ENCODE data around the gene CTAGE8.
"Not testable (repeated sequence)": the region's sequence is repeated elsewhere in the genome, so short reads cannot be mapped to it uniquely, and the experiment has no call there.

CTAGE8 gene, protein sequence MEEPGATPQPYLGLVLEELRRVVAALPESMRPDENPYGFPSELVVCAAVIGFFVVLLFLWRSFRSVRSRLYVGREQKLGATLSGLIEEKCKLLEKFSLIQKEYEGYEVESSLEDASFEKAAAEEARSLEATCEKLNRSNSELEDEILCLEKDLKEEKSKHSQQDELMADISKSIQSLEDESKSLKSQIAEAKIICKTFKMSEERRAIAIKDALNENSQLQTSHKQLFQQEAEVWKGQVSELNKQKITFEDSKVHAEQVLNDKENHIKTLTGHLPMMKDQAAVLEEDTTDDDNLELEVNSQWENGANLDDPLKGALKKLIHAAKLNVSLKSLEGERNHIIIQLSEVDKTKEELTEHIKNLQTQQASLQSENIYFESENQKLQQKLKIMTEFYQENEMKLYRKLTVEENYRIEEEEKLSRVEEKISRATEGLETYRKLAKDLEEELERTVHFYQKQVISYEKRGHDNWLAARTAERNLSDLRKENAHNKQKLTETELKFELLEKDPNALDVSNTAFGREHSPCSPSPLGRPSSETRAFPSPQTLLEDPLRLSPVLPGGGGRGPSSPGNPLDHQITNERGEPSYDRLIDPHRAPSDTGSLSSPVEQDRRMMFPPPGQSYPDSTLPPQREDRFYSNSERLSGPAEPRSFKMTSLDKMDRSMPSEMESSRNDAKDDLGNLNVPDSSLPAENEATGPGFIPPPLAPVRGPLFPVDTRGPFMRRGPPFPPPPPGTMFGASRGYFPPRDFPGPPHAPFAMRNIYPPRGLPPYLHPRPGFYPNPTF

GRCh38 chr7:144269188-144269587 lies at the start of gene CTAGE8:
Gene CTAGE8 (minus strand): TSS chr7:144269288. CDS start chr7:144269250, 38 bp downstream.
- H3K27ac ChIP-seq; DNase-seq; H3K4me3 ChIP-seq (ENCODE audit: low read depth, low read length); in situ Hi-C loops (cut with HindIII; ENCODE audit: low pct_ligation_motif_present, low sequenced_read_pairs); H3K36me3 ChIP-seq (replicated peaks); H3K27me3 ChIP-seq (replicated peaks): not testable (repeated sequence)

DNA sequence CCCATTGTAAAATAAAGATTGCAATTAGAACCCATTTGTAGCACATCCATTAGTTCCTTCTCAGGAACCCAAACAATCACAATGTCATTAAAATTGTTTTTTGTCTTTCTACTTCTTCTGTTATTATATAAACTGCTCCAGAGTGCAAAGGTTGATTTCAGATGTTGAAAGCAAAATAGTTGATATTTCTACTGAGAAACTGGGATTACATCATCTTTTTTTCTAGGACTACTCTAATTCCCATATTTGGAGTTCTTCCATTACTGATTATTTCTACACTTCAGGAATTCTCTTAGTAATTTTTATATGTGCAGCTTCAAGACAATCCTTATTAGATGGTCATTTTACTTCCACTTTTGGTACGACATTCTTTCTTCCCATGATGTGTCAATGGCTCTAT lies 48.4 kb upstream of the CTAGE8 start:
- in situ Hi-C loops (cut with HindIII; ENCODE audit: low pct_ligation_motif_present, low sequenced_read_pairs); H3K36me3 ChIP-seq (replicated peaks); H3K4me3 ChIP-seq (ENCODE audit: low read depth, low read length); H3K27ac ChIP-seq; DNase-seq; H3K27me3 ChIP-seq (replicated peaks): not testable (repeated sequence)

DNA sequence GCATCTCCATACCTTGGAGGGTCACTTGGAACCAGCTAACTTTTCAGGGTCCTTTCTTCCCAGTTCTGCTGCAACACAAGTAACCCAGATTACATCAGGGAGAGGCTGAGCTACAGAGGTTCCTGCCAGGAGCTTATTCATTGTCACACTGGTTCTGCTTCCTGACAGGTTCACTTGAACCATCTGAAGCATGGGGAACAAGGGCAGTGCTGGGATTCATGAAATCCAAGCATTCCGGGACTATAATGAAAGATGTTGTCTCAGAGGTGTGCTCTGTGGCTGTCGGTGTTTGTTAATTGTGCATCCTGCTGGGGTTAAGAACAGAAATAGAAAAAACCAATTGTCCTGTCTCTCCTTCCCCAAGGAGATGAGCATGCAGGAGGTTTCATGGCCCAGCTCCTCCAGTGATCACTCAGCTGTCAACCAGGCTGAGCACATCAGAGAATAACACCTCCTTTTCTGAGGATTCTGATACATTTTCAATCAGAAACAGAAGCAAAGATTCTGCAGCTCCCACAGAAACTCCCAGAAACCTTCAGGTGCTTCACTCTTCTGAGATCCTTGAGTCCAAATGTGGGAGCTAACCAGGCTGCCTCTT lies 42.9 kb upstream of the CTAGE8 start, which contains the start of gene OR2A1:
Gene OR2A1, plus strand, starts transcription at position 548 of the 598 bp plus-strand sequence. CDS start 5,706 bp downstream, outside the sequence.
- H3K36me3 ChIP-seq (replicated peaks); in situ Hi-C loops (cut with HindIII; ENCODE audit: low pct_ligation_motif_present, low sequenced_read_pairs); H3K27ac ChIP-seq; H3K4me3 ChIP-seq (ENCODE audit: low read depth, low read length); H3K27me3 ChIP-seq (replicated peaks); DNase-seq: not testable (repeated sequence)

GRCh38 chr7:144311218-144311617 lies 42.1 kb upstream of the CTAGE8 start:
- H3K27ac ChIP-seq; H3K27me3 ChIP-seq (replicated peaks); DNase-seq; H3K36me3 ChIP-seq (replicated peaks); in situ Hi-C loops (cut with HindIII; ENCODE audit: low pct_ligation_motif_present, low sequenced_read_pairs); H3K4me3 ChIP-seq (ENCODE audit: low read depth, low read length): not testable (repeated sequence)

GRCh38 chr7:144309702-144310101 lies 40.6 kb upstream of the CTAGE8 start:
- H3K27ac ChIP-seq; H3K27me3 ChIP-seq (replicated peaks); DNase-seq; H3K4me3 ChIP-seq (ENCODE audit: low read depth, low read length); in situ Hi-C loops (cut with HindIII; ENCODE audit: low pct_ligation_motif_present, low sequenced_read_pairs); H3K36me3 ChIP-seq (replicated peaks): not testable (repeated sequence)

- H3K36me3 ChIP-seq (replicated peaks); H3K4me3 ChIP-seq (ENCODE audit: low read depth, low read length); H3K27me3 ChIP-seq (replicated peaks); H3K27ac ChIP-seq; in situ Hi-C loops (cut with HindIII; ENCODE audit: low pct_ligation_motif_present, low sequenced_read_pairs); DNase-seq: not testable (repeated sequence)
Measured at GRCh38 chr7:144305156-144305555, 36.1 kb upstream of the CTAGE8 start.

GRCh38 chr7:144303607-144304006 lies 34.5 kb upstream of the CTAGE8 start:
- H3K27me3 ChIP-seq (replicated peaks); H3K36me3 ChIP-seq (replicated peaks); in situ Hi-C loops (cut with HindIII; ENCODE audit: low pct_ligation_motif_present, low sequenced_read_pairs); H3K27ac ChIP-seq; H3K4me3 ChIP-seq (ENCODE audit: low read depth, low read length); DNase-seq: not testable (repeated sequence)

DNA sequence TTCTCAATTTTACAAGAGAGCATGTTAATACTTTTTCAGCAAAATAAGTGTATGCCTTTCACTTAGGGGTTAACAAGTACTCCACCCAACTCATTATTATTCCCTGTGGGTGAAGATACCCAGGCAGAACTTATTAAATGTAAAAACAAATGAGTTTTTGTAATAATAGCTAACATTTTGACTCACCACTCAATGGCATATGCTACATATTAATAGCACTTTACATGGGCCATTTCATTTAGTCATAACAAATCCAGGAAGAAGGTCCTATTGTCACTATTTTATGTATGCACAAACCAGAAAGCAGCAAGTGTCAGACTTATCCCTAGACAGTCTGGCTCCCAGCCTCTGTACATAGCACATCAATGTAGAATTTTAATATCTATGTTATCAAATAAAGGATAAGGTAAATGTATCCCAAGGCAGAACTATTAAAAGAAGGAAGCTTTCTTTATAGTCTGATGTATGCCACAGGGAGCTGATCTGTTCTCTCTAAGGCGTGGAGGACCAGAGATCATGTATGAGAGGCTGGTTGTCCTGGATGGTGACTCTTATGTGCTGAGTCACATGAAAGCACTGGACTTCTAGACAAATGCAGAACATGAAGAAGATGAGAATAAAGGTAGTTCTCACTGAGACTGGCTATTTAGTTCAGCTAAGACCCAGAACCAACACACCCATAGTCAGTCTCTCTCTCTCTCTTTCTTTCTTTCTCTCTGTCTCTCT lies 33.7 kb upstream of the CTAGE8 start:
- H3K27ac ChIP-seq; in situ Hi-C loops (cut with HindIII; ENCODE audit: low pct_ligation_motif_present, low sequenced_read_pairs); DNase-seq; H3K36me3 ChIP-seq (replicated peaks); H3K4me3 ChIP-seq (ENCODE audit: low read depth, low read length); H3K27me3 ChIP-seq (replicated peaks): not testable (repeated sequence)

GRCh38 chr7:144293794-144294499 lies 24.9 kb upstream of the CTAGE8 start:
- H3K4me3 ChIP-seq (ENCODE audit: low read depth, low read length); H3K27me3 ChIP-seq (replicated peaks); H3K27ac ChIP-seq; H3K36me3 ChIP-seq (replicated peaks); DNase-seq; in situ Hi-C loops (cut with HindIII; ENCODE audit: low pct_ligation_motif_present, low sequenced_read_pairs): not testable (repeated sequence)

DNA sequence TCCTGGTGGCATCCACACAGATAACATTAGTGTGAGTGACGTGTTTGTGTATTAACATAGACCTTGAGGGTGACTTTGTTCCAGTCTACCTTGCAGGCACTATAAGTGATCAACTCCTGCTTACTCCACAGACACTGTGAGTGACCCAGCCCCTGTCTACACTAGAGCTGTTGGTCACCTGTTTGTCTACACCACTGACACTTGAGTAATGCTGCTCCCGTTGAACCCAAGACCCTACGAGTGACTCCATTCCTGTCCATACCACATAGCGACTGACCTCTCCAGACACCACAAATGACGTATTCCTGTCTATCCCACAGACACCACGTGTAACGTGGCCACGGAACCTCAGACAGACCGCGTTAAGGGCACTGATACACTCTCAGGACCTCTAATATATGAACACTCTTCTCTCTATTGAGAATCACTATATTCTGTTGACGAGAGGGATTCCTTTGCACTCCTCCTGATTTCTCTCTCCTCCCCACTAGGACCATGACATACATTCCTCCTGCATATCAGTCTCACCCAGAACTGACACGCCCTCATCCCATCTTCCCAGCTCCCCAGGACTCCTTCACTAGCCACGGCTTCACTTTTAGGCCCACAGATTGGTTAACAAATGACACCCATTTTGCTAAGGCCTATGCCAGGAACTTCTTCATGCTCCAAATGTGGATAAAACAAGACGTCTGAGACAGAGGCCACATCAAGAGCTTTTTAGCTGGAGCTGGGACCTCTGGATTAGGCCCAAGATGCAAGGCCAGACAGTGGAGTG lies 23.5 kb upstream of the CTAGE8 start:
- DNase-seq; H3K27ac ChIP-seq; in situ Hi-C loops (cut with HindIII; ENCODE audit: low pct_ligation_motif_present, low sequenced_read_pairs); H3K4me3 ChIP-seq (ENCODE audit: low read depth, low read length); H3K27me3 ChIP-seq (replicated peaks); H3K36me3 ChIP-seq (replicated peaks): not testable (repeated sequence)

DNA sequence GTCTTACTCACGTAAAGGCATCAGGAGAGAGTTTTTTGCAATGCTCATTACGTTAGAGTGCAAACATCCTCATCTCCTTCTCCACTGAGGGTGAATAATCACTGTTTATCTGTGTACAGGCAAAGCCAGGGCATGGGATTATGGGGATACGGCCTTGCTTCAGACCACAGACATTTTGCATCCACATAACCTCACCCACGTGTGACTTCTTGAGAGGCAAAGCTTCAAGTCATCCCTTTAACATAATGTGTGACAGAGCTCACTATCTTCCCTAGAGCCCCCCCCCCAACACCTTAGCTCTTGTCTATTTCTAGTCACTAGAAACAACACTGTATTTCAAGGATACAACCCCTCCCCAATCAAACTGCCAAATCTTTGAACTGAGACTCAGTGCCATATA lies 22.5 kb upstream of the CTAGE8 start:
- H3K27me3 ChIP-seq (replicated peaks); H3K4me3 ChIP-seq (ENCODE audit: low read depth, low read length); DNase-seq; H3K27ac ChIP-seq; in situ Hi-C loops (cut with HindIII; ENCODE audit: low pct_ligation_motif_present, low sequenced_read_pairs); H3K36me3 ChIP-seq (replicated peaks): not testable (repeated sequence)

DNA sequence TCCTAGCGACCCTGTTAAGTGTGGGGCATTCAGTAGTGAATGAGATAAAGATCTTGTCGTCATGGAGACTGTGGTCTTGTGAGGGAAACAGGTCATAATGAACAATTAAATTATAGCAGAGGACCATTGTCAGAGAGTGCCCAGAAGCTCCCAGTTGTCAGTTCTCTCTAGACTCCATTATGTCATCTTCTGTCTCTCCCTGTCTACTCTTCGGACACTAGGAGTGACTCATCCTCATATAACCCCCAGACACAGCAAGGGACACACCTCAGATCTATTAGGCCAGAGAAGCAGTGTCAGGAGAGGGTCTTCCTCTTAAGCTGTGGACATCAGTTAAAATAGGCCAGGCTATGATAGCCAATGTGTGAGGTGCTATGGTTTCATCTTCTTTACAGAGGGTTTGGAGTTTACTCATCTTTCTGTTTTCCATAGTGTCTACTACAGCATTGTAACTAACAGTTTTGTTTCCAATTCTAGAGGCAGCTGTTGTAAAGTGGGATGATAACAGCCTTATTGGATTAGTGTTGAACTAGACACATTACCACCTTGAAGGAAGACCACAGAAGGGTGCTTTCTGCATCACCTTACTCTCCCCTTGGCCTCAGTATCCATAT lies 18.2 kb upstream of the CTAGE8 start:
- DNase-seq; H3K27me3 ChIP-seq (replicated peaks); in situ Hi-C loops (cut with HindIII; ENCODE audit: low pct_ligation_motif_present, low sequenced_read_pairs); H3K36me3 ChIP-seq (replicated peaks); H3K4me3 ChIP-seq (ENCODE audit: low read depth, low read length); H3K27ac ChIP-seq: not testable (repeated sequence)

Measured in brain microvascular endothelial cell (primary cell).